Measurements from ENCODE around the gene TRANK1.
A peak's percentile ranks its signal among the peaks of the same experiment; 100 is the strongest.

TRANK1 gene

GRCh38 chr3:36786921-36787890 lies 157.6 kb downstream of the TRANK1 start:
- no peak for DNase-seq
- intact Hi-C loops (cut with DNase I), result no loop called here

GRCh38 chr3:36784138-36784635 lies 160.7 kb downstream of the TRANK1 start:
- no peak for DNase-seq
- intact Hi-C loops (cut with DNase I), result no loop called here

- peak in 4 of 42 donors; percentile 18 to 46 (median 26) for DNase-seq
- intact Hi-C loops (cut with DNase I), result no loop called here
Measured at GRCh38 chr3:36777424-36778218, 167.2 kb downstream of the TRANK1 start.
